Smooth muscle cell (in vitro differentiated cells): ENCODE results near the gene SH3PXD2B. TPM values are rescaled to one million over a fixed set of nuclear protein-coding genes. Genes with fewer than 3 reads are reported as not detected.
"Not testable (repeated sequence)": the region's sequence is repeated elsewhere in the genome, so short reads cannot be mapped to it uniquely, and the experiment has no call there.

Source experiments
- DNase-seq: peaks from one replicate; lab custom pipeline; 2025; ENCODE audit not compliant: unreplicated experiment; lab: John Stamatoyannopoulos, UW
- H2AFZ ChIP-seq: fragments of 200-600 bp; sonication (generic); 2 replicates; pipeline ENCODE4 v1.6.0; 2016; ENCODE audit warnings: antibody characterized with exemption, low read depth, mild to moderate bottlenecking
- H3F3A ChIP-seq: fragments of 200-600 bp; sonication (generic); 2 replicates; pipeline ENCODE4 v1.6.0; 2017; ENCODE audit warnings: antibody characterized with exemption, low read depth
- H3K27ac ChIP-seq: fragments of 200-600 bp; sonication (generic); 2 replicates; pipeline ENCODE4 v1.5.1; 2016; ENCODE audit warnings: low read depth, mild to moderate bottlenecking
- H3K27me3 ChIP-seq: fragments of 200-600 bp; sonication (generic); 2 replicates; pipeline ENCODE4 v1.6.1; 2016; ENCODE audit warnings: low read depth, mild to moderate bottlenecking
- H3K36me3 ChIP-seq: fragments of 200-600 bp; sonication (generic); 2 replicates; pipeline ENCODE4 v1.5.1; 2016; ENCODE audit warnings: low read depth
- H3K4me1 ChIP-seq: fragments of 200-600 bp; sonication (generic); 2 replicates; pipeline ENCODE4 v1.5.1; 2016; ENCODE audit warnings: low read depth
- H3K4me2 ChIP-seq: fragments of 200-600 bp; sonication (generic); 2 replicates; pipeline ENCODE4 v1.6.0; 2016; ENCODE audit warnings: mild to moderate bottlenecking
- H3K4me3 ChIP-seq: fragments of 200-600 bp; sonication (generic); 2 replicates; pipeline ENCODE4 v1.5.1; 2016; ENCODE audit warnings: mild to moderate bottlenecking
- H3K79me2 ChIP-seq: fragments of 200-600 bp; sonication (generic); 2 replicates; pipeline ENCODE4 v1.6.0; 2016; ENCODE audit warnings: low read depth, mild to moderate bottlenecking
- H3K9ac ChIP-seq: fragments of 200-600 bp; sonication (generic); 2 replicates; pipeline ENCODE4 v1.6.0; 2016; ENCODE audit warnings: low read depth
- H3K9me3 ChIP-seq: fragments of 200-600 bp; sonication (generic); replicated peaks from 2 replicates; pipeline ENCODE4 v1.5.1; 2016; ENCODE audit warnings: low read depth
- H4K20me1 ChIP-seq: fragments of 200-600 bp; sonication (generic); 2 replicates; pipeline ENCODE4 v1.6.0; 2016; ENCODE audit warnings: low read depth
- CTCF ChIP-seq: fragments of 200-600 bp; sonication (generic); IDR thresholded peaks from 2 replicates; pipeline ENCODE4 v1.5.1; 2017; ENCODE audit warnings: borderline replicate concordance, mild to moderate bottlenecking, antibody characterized with exemption; ENCODE audit not compliant: insufficient read depth, poor library complexity, severe bottlenecking
- WGBS: methylation state at CpG from one replicate; pipeline ENCODE4 v1.1.7; 2016; ENCODE audit warnings: low lambda C conversion rate; 5-methylcytosine and 5-hydroxymethylcytosine counted together
- polyA plus RNA-seq: library from polyadenylated mRNA; unstranded; fragments of >200 nt; fragmentation: Nextera tagmentation; extraction: Ambion mirVana; gene quantifications from 2 replicates; pipeline ENCODE4 v1.2.1, GENCODE V29; 2016
- total RNA-seq: library from RNA; depleted of rRNA; stranded (reverse); fragments of >200 nt; gene quantifications from 2 replicates; pipeline ENCODE4 v1.2.3, GENCODE V29; 2014

The SH3PXD2B gene
- total and polyA plus RNA-seq, 2 experiments from 2014 or later = 36.5 to 39.4 TPM

GRCh38 chr5:172479784-172480115, 25.4 kb upstream of the SH3PXD2B start:
- H3K4me3 ChIP-seq = no peak overlapping the region
- no peaks in the 10 kb centered on the region for H3K9me3 ChIP-seq
- no peak for DNase-seq
- H3K4me1 ChIP-seq = no peaks in the 10 kb centered on the region
- no peaks in the 10 kb centered on the region for H4K20me1 ChIP-seq
- no peaks in the 10 kb centered on the region for H3K27me3 ChIP-seq
- no peak overlapping the region for H3K4me2 ChIP-seq
- no peak overlapping the region for H3K9ac ChIP-seq
- H3K27ac ChIP-seq = no peak overlapping the region
- no peaks in the 10 kb centered on the region for H3K36me3 ChIP-seq
- WGBS = 86% methylated on average over 5 of the region's 5 CpGs
- H3F3A ChIP-seq = peaks cover under 1% of the 10 kb centered on the region
- H2AFZ ChIP-seq = no peak overlapping the region
- TF ChIP-seq CTCF = no peak
- H3K79me2 ChIP-seq = no peaks in the 10 kb centered on the region

GRCh38 chr5:172479034-172479783, 24.9 kb upstream of the SH3PXD2B start:
- Histone ChIP-seq H3K4me2 (peak overlapping the region; percentile 62), H3K4me1 (no peaks in the 10 kb centered on the region), H4K20me1 (no peaks in the 10 kb centered on the region), H3K79me2 (no peaks in the 10 kb centered on the region), H3K4me3 (no peak overlapping the region), H3F3A (peaks cover 6% of the 10 kb centered on the region), H3K27me3 (no peaks in the 10 kb centered on the region), H3K27ac (no peak overlapping the region), H2AFZ (peak overlapping the region; percentile 52), H3K9me3 (no peaks in the 10 kb centered on the region), H3K9ac (no peak overlapping the region), H3K36me3 (no peaks in the 10 kb centered on the region)
- DNase-seq = peak; percentile 23
- 38% methylated on average over 21 of the region's 21 CpGs for WGBS
- peak; percentile 87 for TF ChIP-seq CTCF

DNA sequence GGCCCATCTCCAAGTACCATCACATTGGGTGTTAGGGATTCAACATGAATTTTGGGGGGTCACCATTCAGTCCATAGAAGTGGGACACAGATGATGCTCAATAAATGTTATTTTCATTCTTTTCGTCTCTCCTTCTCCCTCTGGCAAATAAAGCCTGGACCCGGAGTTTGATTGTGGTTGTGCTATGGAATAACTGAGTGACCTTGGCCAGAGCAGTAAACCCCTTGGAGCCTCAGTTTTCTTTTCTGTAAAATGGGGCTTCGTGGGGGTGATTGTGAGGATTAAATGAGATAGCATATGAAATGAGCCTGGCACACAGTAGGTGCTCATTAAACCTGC, 24.3 kb upstream of the SH3PXD2B start:
- H3K79me2 ChIP-seq, H3F3A ChIP-seq, H4K20me1 ChIP-seq, H3K4me3 ChIP-seq, H3K36me3 ChIP-seq, H3K27me3 ChIP-seq, DNase-seq, H3K9ac ChIP-seq, H3K4me2 ChIP-seq, H3K4me1 ChIP-seq, H2AFZ ChIP-seq, H3K9me3 ChIP-seq, H3K27ac ChIP-seq: not testable (repeated sequence)
- 51% methylated on average over 3 of the region's 3 CpGs for WGBS

DNA sequence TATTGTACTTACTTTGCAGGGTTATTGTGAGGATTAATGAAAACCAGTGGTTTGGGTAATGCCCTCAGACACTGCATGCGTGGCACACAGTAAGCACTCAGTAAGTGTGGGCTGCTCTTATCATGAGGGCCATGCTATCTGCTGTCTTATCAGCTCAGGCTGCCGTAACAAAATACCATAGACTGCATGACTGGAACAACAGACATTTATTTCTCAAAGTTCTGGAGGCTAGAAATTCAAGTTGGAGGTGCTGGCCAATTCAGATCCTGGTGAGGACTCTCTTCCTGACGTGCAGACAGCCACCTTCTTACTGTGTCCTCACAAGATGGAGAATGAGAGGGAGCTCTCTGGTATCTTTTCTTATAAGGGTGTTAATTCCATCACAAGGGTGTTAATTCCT, 23.9 kb upstream of the SH3PXD2B start:
- H3K79me2 ChIP-seq = no peaks in the 10 kb centered on the region
- no peak for TF ChIP-seq CTCF
- DNase-seq = no peak
- no peaks in the 10 kb centered on the region for H3K27me3 ChIP-seq
- H3K9me3 ChIP-seq = no peaks in the 10 kb centered on the region
- H3K9ac ChIP-seq = no peak overlapping the region
- 41% methylated on average over 3 of the region's 3 CpGs for WGBS
- H3K4me3 ChIP-seq = no peak overlapping the region
- no peaks in the 10 kb centered on the region for H3K36me3 ChIP-seq
- H3K4me2 ChIP-seq = no peak overlapping the region
- no peaks in the 10 kb centered on the region for H4K20me1 ChIP-seq
- no peak overlapping the region for H2AFZ ChIP-seq
- no peak overlapping the region for H3K27ac ChIP-seq
- no peaks in the 10 kb centered on the region for H3K4me1 ChIP-seq
- peaks cover 7% of the 10 kb centered on the region for H3F3A ChIP-seq
